T-helper 22 cell (primary cell): ENCODE measurements around the gene METTL26.
A peak's percentile ranks its signal among the peaks of the same experiment; 100 is the strongest.

Experiments used
- DNase-seq: peaks from one replicate; pipeline ENCODE4 v3.0.0-alpha.2; 2020; ENCODE audit warnings: low read depth

METTL26 gene

GRCh38 chr16:674968-675883 is 39.1 kb upstream of the METTL26 start, which contains the start of gene RHBDL1:
Gene RHBDL1, plus strand, starts transcription at chr16:675671. Its CDS starts 120 bp downstream, at chr16:675791.
- DNase-seq, result no peak

DNA sequence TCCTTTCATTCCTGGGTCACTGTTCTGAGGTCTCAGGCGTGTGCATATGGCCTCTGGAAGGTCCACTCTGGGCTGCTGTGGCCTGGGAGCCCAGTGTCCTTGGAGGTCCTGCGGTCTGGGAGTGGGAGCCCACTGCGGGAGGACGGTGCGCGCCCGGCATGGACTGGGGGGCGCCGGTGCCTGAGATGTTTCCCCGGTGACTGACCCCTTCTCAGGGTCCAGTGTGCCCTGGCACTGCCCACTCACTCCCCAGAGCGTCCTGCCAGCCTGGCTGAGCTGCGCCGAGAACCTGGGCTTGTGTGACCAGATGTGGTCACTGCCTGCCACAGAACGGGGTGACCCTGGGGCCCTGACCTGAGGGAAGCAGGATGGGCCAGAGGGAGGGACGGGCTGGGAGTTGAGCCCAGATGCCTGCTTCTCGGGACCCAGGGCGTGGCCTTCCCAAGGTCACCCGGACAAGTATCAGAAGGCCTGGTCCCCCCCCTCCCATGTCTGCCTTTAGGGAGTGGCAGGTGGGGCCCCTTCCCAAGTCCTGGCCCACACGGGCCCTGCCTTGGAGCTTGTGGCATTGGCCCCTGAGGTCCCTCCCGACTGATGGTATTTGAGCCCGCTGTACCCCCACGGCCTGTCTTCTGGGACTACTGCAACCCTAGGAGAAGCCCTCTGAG is 38.2 kb upstream of the METTL26 start:
- DNase-seq, result no peak

DNA sequence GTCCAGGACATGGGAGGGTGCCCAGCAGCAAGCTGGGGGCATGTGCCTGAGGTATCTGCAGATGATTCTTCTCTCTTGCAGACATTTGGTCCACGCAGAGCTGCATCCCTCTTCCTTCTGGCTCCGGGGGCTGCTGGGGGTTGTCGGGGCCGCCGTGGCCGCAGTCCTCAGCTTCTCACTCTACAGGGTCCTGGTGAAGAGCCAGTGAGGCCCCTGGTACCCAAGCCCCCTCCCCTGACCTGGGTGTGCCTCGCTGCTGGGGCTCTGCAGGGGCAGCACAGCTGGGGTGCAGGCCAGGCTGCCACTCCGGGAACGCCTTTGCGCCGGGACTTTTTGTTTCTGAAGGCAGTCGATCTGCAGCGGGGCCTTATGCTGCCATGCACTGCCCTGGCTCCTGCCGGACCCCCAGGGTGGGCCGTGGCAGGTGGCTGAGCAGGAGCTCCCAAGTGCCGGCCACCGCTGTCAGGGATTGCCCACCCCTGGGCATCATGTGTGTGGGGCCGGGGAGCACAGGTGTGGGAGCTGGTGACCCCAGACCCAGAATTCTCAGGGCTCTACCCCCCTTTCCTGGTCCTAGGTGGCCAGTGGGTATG is 37.4 kb upstream of the METTL26 start:
- DNase-seq, result no peak

DNA sequence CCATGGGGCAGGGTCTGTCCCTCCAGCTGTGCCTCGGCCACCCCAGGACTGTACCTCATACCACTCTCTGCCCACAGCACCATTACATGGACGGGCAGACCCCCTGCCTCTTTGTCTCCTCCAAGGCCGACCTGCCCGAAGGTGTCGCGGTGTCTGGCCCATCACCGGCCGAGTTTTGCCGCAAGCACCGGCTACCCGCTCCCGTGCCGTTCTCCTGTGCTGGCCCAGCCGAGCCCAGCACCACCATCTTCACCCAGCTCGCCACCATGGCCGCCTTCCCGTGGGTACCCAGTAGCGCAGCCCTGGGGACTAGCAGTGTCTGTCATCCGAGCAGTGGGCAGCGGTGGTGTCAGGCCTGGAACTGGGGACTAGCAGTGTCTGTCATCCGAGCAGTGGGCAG is 36.7 kb upstream of the METTL26 start:
- no peak for DNase-seq

- no peak for DNase-seq
Measured at GRCh38 chr16:672371-672770, 36.3 kb upstream of the METTL26 start.

- no peak for DNase-seq
Measured at GRCh38 chr16:671353-672131, 35.4 kb upstream of the METTL26 start.

DNA sequence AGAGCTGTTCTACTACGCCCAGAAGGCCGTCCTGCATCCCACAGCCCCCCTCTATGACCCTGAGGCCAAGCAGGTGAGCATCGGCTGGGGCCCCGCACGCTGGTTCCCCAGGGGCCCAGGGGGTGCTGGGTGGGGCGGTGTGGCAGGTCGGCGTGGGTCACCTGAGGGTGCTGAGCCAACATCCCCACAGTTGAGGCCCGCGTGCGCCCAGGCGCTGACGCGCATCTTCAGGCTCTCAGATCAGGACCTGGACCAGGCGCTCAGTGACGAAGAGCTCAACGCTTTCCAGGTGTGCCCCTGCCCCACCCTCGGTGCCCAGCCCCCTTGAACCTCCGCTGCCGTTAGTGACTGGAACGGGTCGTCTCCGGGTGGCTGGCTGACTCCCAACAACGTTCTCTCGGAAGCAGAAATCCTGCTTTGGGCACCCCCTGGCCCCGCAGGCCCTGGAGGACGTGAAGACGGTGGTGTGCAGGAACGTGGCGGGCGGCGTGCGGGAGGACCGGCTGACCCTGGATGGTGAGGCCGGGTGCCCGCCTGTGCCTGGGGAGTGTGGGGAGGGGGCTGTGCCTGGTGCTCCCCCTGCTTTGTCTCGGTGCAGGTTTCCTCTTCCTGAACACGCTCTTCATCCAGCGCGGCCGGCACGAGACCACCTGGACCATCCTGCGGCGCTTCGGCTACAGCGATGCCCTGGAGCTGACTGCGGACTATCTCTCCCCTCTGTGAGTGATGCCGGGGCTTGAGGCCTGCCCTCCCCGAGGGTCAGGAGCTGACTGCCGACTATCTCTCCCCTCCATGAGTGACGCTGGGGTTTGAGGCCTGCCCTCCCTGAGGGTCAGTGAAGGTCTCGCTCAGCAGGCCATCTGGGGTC is 34.6 kb upstream of the METTL26 start:
- DNase-seq, result no peak

- DNase-seq, result no peak
Measured at GRCh38 chr16:669666-670065, 33.6 kb upstream of the METTL26 start.

GRCh38 chr16:668519-669171 is 32.5 kb upstream of the METTL26 start:
- DNase-seq, result no peak

GRCh38 chr16:667780-668518 is 31.8 kb upstream of the METTL26 start, which contains the start of gene RHOT2:
Gene RHOT2, plus strand, starts transcription at chr16:668132. Its CDS starts 68 bp downstream, at chr16:668200.
- DNase-seq, result peak; percentile 81

- no peak for DNase-seq
Measured at GRCh38 chr16:667113-667779, 31.1 kb upstream of the METTL26 start.

- DNase-seq, result no peak
Measured at GRCh38 chr16:666572-666971, 30.5 kb upstream of the METTL26 start.

GRCh38 chr16:662597-662996 is 26.5 kb upstream of the METTL26 start:
- no peak for DNase-seq

DNA sequence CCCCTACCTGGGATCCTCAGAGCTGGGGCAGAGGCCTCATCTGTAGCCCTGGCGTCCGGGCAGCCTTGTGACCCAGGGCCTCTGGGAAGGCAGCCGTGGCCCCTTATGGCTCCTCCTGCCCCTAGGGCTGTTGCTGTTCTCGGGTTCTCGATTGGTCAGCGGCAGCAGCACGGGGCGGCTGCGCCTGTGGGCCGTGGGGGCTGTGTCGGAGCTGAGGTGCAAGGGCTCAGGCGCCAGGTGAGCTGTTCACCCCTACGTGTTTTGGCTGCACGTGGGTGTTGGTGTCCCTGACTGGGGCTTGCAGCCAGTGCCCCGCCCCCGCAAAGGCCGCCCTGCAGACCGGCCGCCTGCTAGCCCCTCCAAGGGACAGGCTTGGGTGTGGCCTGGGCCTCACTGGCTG is 26.0 kb upstream of the METTL26 start:
- no peak for DNase-seq

GRCh38 chr16:661184-661821 is 25.2 kb upstream of the METTL26 start:
- no peak for DNase-seq

DNA sequence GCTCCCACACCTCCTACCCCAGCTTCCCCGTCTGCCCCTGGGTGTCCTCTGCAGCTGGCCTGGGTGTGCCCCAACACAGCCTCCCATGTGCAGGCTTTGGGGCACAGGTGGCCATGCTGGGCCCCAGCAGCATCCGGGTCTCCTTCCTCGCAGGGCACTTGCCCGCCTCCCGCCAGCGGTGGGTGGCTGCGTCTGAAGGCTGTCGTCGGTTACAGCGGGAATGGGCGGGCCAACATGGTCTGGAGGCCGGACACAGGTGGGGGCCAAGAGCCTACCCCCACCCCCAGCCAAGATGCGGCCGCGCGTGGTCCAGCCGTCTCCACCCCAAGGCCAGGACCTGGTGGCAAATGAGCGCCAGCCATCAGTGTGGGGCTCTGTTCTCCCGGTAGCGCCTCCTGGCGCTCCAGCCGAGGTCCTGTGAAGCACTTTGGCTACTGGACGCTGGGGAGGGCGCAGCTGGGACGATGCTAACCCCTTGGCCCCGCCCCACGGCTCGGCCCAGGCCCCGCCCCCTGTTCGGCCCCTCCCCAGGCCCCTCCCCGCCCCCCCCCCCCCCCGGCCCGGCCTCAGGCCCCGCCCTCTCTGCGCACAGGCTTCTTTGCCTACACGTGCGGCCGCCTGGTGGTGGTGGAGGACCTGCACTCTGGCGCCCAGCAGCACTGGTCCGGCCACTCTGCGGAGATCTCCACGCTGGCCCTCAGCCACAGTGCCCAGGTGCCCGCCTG is 24.5 kb upstream of the METTL26 start:
- DNase-seq, result peak; percentile 51

DNA sequence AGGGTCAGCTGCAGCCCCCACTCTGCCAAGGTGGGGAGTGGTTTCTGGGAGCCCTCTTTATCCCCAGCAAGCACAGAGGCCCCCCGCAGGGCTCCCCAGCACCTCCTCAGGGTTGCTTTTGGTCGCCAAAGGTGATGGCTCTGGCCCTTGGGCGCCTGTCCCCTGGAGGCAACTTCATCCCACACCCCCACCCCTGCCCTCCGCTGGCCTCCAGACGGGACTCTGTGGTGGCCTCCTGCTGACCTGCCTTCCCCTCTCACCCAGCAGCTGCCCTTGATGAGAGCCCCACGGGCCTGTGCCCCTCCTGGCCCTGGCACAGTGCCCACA is 24.0 kb upstream of the METTL26 start:
- no peak for DNase-seq

DNA sequence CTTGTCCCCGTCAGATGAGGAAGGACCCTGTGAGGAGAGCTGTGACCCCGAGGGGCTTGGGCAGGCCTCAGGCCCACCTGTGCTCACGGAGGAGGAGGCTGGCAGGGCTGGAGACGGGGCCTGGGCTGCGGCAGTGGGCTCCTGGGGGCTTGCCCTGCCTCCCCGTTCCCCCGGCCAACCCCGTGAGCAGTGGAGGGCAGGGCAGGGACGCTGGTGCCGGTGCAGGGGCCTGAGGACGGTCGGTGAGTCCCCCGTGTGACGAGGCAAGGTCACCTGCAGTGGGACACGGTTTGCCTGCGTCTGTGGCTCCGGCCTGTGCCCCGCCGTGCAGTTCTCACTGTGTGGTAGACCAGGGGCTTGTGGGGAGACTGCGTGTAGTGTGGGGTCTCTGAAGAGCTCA is 23.5 kb upstream of the METTL26 start:
- no peak for DNase-seq
